Mammary epithelial cell (primary cell): ENCODE data around the gene CLDN9.

Source experiments
- EZH2 ChIP-seq: IDR thresholded peaks from 2 replicates; pipeline ENCODE4 v1.6.1; 2012; ENCODE audit warnings: low read length, inconsistent platforms, borderline replicate concordance
- TF ChIP-seq, protein P1 (sequence below), 2 donors: IDR thresholded peaks in 1 of 2; conservative IDR thresholded peaks in 1 of 2; 2 replicates each; pipeline ENCODE4 v1.5.1; 2011 to 2012; ENCODE audit warnings: inconsistent platforms in 2 of 2, low read length in 2 of 2, mild to moderate bottlenecking in 2 of 2, control low read depth in 1 of 2, low read depth in 1 of 2; ENCODE audit not compliant: insufficient read depth in 1 of 2; ENCODE audit errors: extremely low read depth in 1 of 2

DNA sequence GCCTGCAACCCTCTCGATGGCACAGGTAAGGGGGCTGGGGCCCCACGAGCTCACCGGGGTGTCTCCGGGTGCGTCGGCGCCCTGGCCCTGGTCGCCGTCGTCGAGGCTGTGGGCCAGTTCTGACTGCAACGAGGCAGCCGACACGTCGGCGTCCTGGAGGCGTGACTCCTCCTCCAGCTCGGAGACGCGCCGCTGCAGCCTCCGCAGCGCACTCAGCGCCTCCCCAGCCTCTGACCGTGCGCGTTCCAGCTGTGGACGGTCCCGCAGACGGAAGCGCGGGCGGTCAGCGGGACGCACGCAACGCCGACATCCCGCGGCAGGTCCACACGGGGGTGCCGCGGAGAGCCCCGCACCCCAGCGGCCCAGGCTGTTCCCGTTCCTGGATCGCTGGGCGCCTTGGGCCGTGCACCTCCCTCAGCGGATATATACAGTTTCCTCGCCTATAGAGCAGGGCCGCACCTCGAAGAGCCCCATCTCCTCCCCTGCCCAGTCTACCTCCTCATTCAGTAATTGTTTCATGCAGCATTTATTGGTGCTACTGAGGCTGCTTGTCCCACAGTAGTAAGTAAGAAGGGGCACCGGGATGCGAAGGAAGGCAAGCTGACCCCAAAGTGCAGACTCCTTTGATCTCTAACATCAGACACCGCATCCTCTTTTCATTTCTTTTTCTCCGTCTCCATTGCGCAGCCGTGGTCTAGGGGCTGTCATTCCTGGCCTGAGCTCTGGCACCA is 16.9 kb downstream of the CLDN9 start:
- TF ChIP-seq, protein P1, sequence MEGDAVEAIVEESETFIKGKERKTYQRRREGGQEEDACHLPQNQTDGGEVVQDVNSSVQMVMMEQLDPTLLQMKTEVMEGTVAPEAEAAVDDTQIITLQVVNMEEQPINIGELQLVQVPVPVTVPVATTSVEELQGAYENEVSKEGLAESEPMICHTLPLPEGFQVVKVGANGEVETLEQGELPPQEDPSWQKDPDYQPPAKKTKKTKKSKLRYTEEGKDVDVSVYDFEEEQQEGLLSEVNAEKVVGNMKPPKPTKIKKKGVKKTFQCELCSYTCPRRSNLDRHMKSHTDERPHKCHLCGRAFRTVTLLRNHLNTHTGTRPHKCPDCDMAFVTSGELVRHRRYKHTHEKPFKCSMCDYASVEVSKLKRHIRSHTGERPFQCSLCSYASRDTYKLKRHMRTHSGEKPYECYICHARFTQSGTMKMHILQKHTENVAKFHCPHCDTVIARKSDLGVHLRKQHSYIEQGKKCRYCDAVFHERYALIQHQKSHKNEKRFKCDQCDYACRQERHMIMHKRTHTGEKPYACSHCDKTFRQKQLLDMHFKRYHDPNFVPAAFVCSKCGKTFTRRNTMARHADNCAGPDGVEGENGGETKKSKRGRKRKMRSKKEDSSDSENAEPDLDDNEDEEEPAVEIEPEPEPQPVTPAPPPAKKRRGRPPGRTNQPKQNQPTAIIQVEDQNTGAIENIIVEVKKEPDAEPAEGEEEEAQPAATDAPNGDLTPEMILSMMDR (conservative IDR thresholded peaks at IDR 0.05 in 1 of 2, IDR thresholded peaks at IDR 0.05 in 1 of 2; ENCODE audit: extremely low read depth in 1 of 2, insufficient read depth in 1 of 2, low read depth in 1 of 2, low read length in 2 of 2): no peak
- no peak for TF ChIP-seq EZH2
